ENCODE measurements around the gene MAST2.

GRCh38 chr1:45952072-45952471, 148.7 kb downstream of the MAST2 start:
- TF ChIP-seq CTCF (IDR thresholded peaks at IDR 0.05) (no peak), POLR2AphosphoS5 (IDR thresholded peaks at IDR 0.05; ENCODE audit: low read depth, low read length) (no peak), REST (IDR thresholded peaks at IDR 0.05; ENCODE audit: insufficient read depth in 1 of 2, low read depth in 2 of 2, low read length in 1 of 2) (no peak), TCF7L2 (IDR thresholded peaks at IDR 0.05; ENCODE audit: low read depth, low read length) (no peak)
